ENCODE results near the gene ZPLD1. TPM values are rescaled to one million over a fixed set of nuclear protein-coding genes. Genes with fewer than 3 reads are reported as not detected.

The ZPLD1 gene
- total RNA-seq, 4 donors from 2014 or later = 0.78 TPM; not detected in 3

DNA sequence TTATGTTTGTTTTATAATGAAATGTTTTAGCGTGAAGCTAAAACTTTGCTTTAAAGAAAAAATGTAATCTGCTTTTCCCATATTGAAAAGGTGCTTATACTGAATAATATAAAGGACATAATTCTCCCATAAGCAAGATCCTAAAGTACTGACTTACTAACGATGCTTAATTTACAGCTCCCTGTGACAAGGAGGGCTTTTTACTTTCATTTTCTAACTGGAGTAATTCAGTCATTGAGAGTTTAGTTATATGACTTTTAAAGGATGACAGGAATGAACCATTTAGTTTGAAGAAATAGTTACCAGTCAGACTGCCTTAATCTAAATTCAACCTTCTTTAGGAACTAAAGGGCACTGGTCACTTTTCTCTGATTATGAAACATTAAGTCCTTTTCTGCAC, 19.3 kb upstream of the ZPLD1 start:
- no peak for TF ChIP-seq CTCF (IDR thresholded peaks at IDR 0.05)
- TF ChIP-seq POLR2A (IDR thresholded peaks at IDR 0.05) = no peak
- H3K27me3 ChIP-seq = no peaks in the 10 kb centered on the region
- WGBS, 2 donors = 71 to 74% methylated on average over 2 of the region's 2 CpGs
- intact Hi-C loops (cut with DNase I) = no loop called here
- no peaks in the 10 kb centered on the region for H3K9me3 ChIP-seq
- H3K4me1 ChIP-seq = no peaks in the 10 kb centered on the region
- no peak overlapping the region for H3K4me3 ChIP-seq (replicated peaks in 1 of 3)
- no peak for DNase-seq
- H3K36me3 ChIP-seq = no peaks in the 10 kb centered on the region
- no peak overlapping the region for H3K27ac ChIP-seq

- intact Hi-C loops (cut with DNase I) = no loop called here
- Histone ChIP-seq H3K36me3 (no peaks in the 10 kb centered on the region), H3K27ac (no peak overlapping the region), H3K4me3 (replicated peaks in 1 of 3) (no peak overlapping the region), H3K27me3 (no peaks in the 10 kb centered on the region), H3K4me1 (no peaks in the 10 kb centered on the region), H3K9me3 (no peaks in the 10 kb centered on the region)
- TF ChIP-seq CTCF (IDR thresholded peaks at IDR 0.05) (no peak), POLR2A (IDR thresholded peaks at IDR 0.05) (no peak)
- DNase-seq = no peak
Measured at GRCh38 chr3:102419786-102420185, 15.0 kb upstream of the ZPLD1 start.

GRCh38 chr3:102441832-102442231, 7.0 kb downstream of the ZPLD1 start:
- no peaks in the 10 kb centered on the region for H3K4me1 ChIP-seq
- no peak for DNase-seq
- no peaks in the 10 kb centered on the region for H3K36me3 ChIP-seq
- no peak overlapping the region for H3K4me3 ChIP-seq (replicated peaks in 1 of 3)
- H3K9me3 ChIP-seq = no peaks in the 10 kb centered on the region
- WGBS, 2 donors = 52 to 56% methylated on average over 1 of the region's 1 CpG
- H3K27me3 ChIP-seq = no peaks in the 10 kb centered on the region
- TF ChIP-seq POLR2A (IDR thresholded peaks at IDR 0.05) (no peak), CTCF (IDR thresholded peaks at IDR 0.05) (no peak)
- H3K27ac ChIP-seq = no peak overlapping the region
- intact Hi-C loops (cut with DNase I) = no loop called here

GRCh38 chr3:102443021-102443420, 8.2 kb downstream of the ZPLD1 start:
- 90 to 95% methylated on average over 2 of the region's 2 CpGs for WGBS, 2 donors
- TF ChIP-seq POLR2A (IDR thresholded peaks at IDR 0.05) (no peak), CTCF (IDR thresholded peaks at IDR 0.05) (no peak)
- Histone ChIP-seq H3K4me1 (no peaks in the 10 kb centered on the region), H3K27me3 (no peaks in the 10 kb centered on the region), H3K27ac (no peak overlapping the region), H3K9me3 (no peaks in the 10 kb centered on the region), H3K36me3 (no peaks in the 10 kb centered on the region), H3K4me3 (replicated peaks in 1 of 3) (no peak overlapping the region)
- intact Hi-C loops (cut with DNase I) = no loop called here
- no peak for DNase-seq

DNA sequence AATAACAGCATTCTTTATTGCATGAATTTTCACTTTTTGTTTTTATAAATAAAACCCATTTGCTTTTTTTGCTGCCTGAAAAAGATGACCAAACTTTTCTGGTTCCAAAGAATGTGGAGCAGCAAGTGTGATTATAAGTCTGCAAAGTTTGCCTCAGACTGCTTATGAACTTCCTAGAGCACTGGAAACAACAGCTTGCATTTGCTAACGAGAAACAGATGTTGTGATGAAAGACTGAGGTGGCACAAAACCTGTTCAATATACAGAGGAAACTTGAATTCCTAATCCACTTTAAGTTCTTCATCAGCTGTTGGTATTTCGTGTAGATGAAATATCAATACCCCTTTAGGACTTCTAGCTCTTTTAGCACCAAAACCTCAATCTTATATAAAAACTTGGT, 9.3 kb downstream of the ZPLD1 start:
- intact Hi-C loops (cut with DNase I) = no loop called here
- WGBS, 2 donors = 57 to 61% methylated on average over 2 of the region's 2 CpGs
- no peak overlapping the region for H3K27ac ChIP-seq
- TF ChIP-seq POLR2A (IDR thresholded peaks at IDR 0.05) (no peak), CTCF (IDR thresholded peaks at IDR 0.05) (no peak)
- no peaks in the 10 kb centered on the region for H3K9me3 ChIP-seq
- no peaks in the 10 kb centered on the region for H3K27me3 ChIP-seq
- no peaks in the 10 kb centered on the region for H3K4me1 ChIP-seq
- DNase-seq = no peak
- H3K36me3 ChIP-seq = no peaks in the 10 kb centered on the region
- H3K4me3 ChIP-seq (replicated peaks in 1 of 3) = no peak overlapping the region
